Endothelial cell of umbilical vein (primary cell): ENCODE data around the gene PACS1.
"Not testable (repeated sequence)": the region's sequence is repeated elsewhere in the genome, so short reads cannot be mapped to it uniquely, and the experiment has no call there.

Experiments used
- CTCF ChIP-seq, 2 donors: IDR thresholded peaks; 1 replicate in 1 of 2; 2 replicates in 1 of 2; pipeline ENCODE4 v1.5.1; 2011; ENCODE audit warnings: low read length in 2 of 2, mild to moderate bottlenecking in 2 of 2, moderate library complexity in 2 of 2, control low read depth in 1 of 2, inconsistent platforms in 1 of 2, low read depth in 1 of 2; ENCODE audit not compliant: insufficient read depth in 1 of 2; ENCODE audit errors: extremely low read depth in 1 of 2
- JUN ChIP-seq: IDR thresholded peaks from 2 replicates; pipeline ENCODE4 v1.6.1; 2011; ENCODE audit warnings: borderline replicate concordance, low read depth; ENCODE audit not compliant: insufficient read length, insufficient read depth
- MAX ChIP-seq: IDR thresholded peaks from 2 replicates; pipeline ENCODE4 v1.6.1; 2011; ENCODE audit not compliant: insufficient read depth, insufficient read length
- POLR2A ChIP-seq: IDR thresholded peaks from 2 replicates; pipeline ENCODE4 v1.6.1; 2012; ENCODE audit warnings: low read depth, mild to moderate bottlenecking, control low read depth, low read length
- POLR2AphosphoS5 ChIP-seq: IDR thresholded peaks from 2 replicates; pipeline ENCODE4 v1.6.1; 2012; ENCODE audit warnings: low read depth, mild to moderate bottlenecking, control low read depth, low read length, moderate library complexity; ENCODE audit not compliant: insufficient read depth

- not testable (repeated sequence) for TF ChIP-seq MAX; POLR2A; POLR2AphosphoS5; CTCF (IDR thresholded peaks at IDR 0.05; ENCODE audit: extremely low read depth in 1 of 2, insufficient read depth in 1 of 2, low read depth in 1 of 2, low read length in 2 of 2); JUN
These were observed 206.5 kb downstream of the PACS1 start for GRCh38 chr11:66276619-66277018.
